NB4 (cell line): ENCODE measurements around the gene CPSF2.

ENCODE experiments used
- DNase-seq: peaks from one replicate; pipeline ENCODE4 v3.0.0; 2010; ENCODE audit warnings: low read depth
- H3K4me3 ChIP-seq: one replicate; pipeline ENCODE4 v1.5.1; 2011; ENCODE audit warnings: mild to moderate bottlenecking, low read depth, low read length, moderate library complexity
- CTCF ChIP-seq: IDR thresholded peaks from one replicate; pipeline ENCODE4 v1.5.1; 2012; ENCODE audit warnings: low read depth, low read length
- MAX ChIP-seq: IDR thresholded peaks from 2 replicates; pipeline ENCODE4 v1.6.1; 2011; ENCODE audit warnings: low read depth, low read length
- MYC ChIP-seq: IDR thresholded peaks from 2 replicates; pipeline ENCODE4 v1.6.1; 2011; ENCODE audit warnings: low read depth, low read length
- POLR2A ChIP-seq: IDR thresholded peaks from 2 replicates; pipeline ENCODE4 v1.6.1; 2011; ENCODE audit warnings: mild to moderate bottlenecking; ENCODE audit not compliant: insufficient read length; ENCODE audit errors: extremely low read depth

CPSF2 gene

GRCh38 chr14:92121670-92122350, at the start of gene CPSF2, which contains the start of gene NDUFB1:
Gene CPSF2, plus strand, starts transcription at chr14:92121969. Its CDS starts 9,016 bp downstream, at chr14:92130985.
Gene NDUFB1, minus strand, starts transcription at chr14:92121706. Its CDS starts 4,069 bp downstream, at chr14:92117637.
- TF ChIP-seq POLR2A (peak; percentile 80), MYC (no peak), MAX (no peak)

GRCh38 chr14:92074555-92074954, 47.2 kb upstream of the CPSF2 start:
- TF ChIP-seq MYC (no peak), MAX (no peak), CTCF (no peak), POLR2A (no peak)
- no peak for DNase-seq
- H3K4me3 ChIP-seq, result no peak overlapping the region

More at GRCh38 chr14:92121670-92122350, at the start of gene CPSF2, which contains the start of gene NDUFB1:
- DNase-seq, result peak; percentile 84
- H3K4me3 ChIP-seq, result peak within 1 kb of the TSS; percentile 93

- TF ChIP-seq CTCF, result no peak
- no peak for TF ChIP-seq POLR2A
- no peak for TF ChIP-seq MAX
- no peak for TF ChIP-seq MYC
- H3K4me3 ChIP-seq, result no peak overlapping the region
- no peak for DNase-seq
Measured at GRCh38 chr14:92088494-92088893, 33.3 kb upstream of the CPSF2 start.

- DNase-seq, result peak; percentile 23
- H3K4me3 ChIP-seq, result no peak overlapping the region
- TF ChIP-seq MYC, result no peak
- no peak for TF ChIP-seq CTCF
- no peak for TF ChIP-seq MAX
- TF ChIP-seq POLR2A, result no peak
Measured at GRCh38 chr14:92093320-92093719, 28.4 kb upstream of the CPSF2 start.

- TF ChIP-seq MAX, result no peak
- no peak overlapping the region for H3K4me3 ChIP-seq
- DNase-seq, result no peak
Measured at GRCh38 chr14:92099802-92100201, 22.0 kb upstream of the CPSF2 start.

- DNase-seq, result no peak
- TF ChIP-seq POLR2A, result no peak
- no peak for TF ChIP-seq MAX
- no peak for TF ChIP-seq MYC
- TF ChIP-seq CTCF, result no peak
- no peak overlapping the region for H3K4me3 ChIP-seq
Measured at GRCh38 chr14:92103363-92103989, 18.3 kb upstream of the CPSF2 start.
